ENCODE measurements around the gene RNF13. TPM values are rescaled to one million over a fixed set of nuclear protein-coding genes. Genes with fewer than 3 reads are reported as not detected.

RNF13 gene
- total RNA-seq, 3 donors from 2014 or later, result 52.6 to 85.0 (median 64.9) TPM

DNA sequence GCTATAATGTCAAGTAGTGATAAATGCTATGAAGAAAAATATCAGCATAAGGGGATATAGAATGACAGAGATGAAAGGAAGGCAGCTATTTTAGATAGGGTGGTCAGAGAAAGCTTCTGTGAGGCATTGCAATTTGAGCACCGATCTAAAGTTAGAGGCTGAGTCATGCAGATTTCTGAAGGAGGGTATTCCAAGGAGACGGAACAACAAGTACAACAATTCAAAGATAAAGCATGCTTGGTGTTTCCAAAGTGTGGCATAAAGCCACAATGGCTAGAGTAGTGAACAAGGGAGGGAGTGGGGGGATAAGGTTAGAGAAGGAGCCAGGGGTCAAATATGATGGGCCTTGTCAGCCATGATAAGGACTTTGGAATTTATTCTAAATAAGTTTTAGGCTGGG, 85.8 kb downstream of the RNF13 start:
- ATAC-seq (no peak), DNase-seq (no peak)
- intact Hi-C loops (cut with DNase I, micrococcal nuclease), result no loop called here
- Histone ChIP-seq H3K36me3 (ENCODE audit: low read depth) (no peaks in the 10 kb centered on the region), H3K4me1 (ENCODE audit: low read depth) (no peaks in the 10 kb centered on the region), H3K4me3 (no peak overlapping the region), H3K9me3 (no peaks in the 10 kb centered on the region)
- TF ChIP-seq, protein P1, sequence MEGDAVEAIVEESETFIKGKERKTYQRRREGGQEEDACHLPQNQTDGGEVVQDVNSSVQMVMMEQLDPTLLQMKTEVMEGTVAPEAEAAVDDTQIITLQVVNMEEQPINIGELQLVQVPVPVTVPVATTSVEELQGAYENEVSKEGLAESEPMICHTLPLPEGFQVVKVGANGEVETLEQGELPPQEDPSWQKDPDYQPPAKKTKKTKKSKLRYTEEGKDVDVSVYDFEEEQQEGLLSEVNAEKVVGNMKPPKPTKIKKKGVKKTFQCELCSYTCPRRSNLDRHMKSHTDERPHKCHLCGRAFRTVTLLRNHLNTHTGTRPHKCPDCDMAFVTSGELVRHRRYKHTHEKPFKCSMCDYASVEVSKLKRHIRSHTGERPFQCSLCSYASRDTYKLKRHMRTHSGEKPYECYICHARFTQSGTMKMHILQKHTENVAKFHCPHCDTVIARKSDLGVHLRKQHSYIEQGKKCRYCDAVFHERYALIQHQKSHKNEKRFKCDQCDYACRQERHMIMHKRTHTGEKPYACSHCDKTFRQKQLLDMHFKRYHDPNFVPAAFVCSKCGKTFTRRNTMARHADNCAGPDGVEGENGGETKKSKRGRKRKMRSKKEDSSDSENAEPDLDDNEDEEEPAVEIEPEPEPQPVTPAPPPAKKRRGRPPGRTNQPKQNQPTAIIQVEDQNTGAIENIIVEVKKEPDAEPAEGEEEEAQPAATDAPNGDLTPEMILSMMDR (IDR thresholded peaks at IDR 0.05), result no peak

DNA sequence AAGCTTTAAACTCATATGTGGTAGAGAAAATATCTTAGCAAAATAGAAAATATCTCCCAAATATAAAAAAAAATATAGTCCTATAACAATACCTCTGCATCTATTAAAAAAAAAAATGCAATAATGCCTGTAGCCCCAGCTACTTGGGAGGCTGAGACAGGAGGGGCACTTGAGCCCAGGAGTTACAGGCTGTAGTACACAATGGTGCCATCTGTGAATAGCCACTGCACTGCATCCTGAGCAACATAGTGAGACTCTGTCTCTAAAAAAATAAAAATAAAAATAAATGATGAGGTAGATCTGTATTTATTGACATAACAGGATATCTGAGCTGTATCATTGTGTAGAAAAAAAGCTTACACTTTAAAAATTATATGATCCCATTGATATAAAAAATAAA, 87.3 kb downstream of the RNF13 start:
- ATAC-seq (no peak), DNase-seq (no peak)
- Histone ChIP-seq H3K4me1 (ENCODE audit: low read depth) (no peaks in the 10 kb centered on the region), H3K4me3 (no peak overlapping the region), H3K36me3 (ENCODE audit: low read depth) (no peaks in the 10 kb centered on the region), H3K9me3 (no peaks in the 10 kb centered on the region)
- TF ChIP-seq, protein P1 (IDR thresholded peaks at IDR 0.05), result no peak
- intact Hi-C loops (cut with DNase I, micrococcal nuclease), result no loop called here

DNA sequence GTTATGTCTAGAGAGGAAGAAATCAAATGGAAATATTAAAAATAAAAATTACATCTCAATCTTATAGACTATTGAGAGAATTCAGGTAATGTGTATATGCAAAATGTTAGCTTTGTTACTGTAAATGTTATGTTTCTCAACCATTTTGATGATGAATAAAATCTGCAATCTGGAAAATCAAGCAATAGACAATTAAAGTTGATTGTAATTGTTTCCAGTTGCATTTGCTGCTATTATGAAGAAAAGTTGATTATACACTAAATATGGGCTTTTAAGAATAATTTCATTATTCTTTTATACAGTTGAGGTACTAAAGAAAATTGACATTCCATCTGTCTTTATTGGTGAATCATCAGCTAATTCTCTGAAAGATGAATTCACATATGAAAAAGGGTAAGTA, 88.8 kb downstream of the RNF13 start:
- DNase-seq (no peak), ATAC-seq (no peak)
- intact Hi-C loops (cut with DNase I, micrococcal nuclease), result no loop called here
- Histone ChIP-seq H3K9me3 (no peaks in the 10 kb centered on the region), H3K36me3 (ENCODE audit: low read depth) (no peaks in the 10 kb centered on the region), H3K4me3 (no peak overlapping the region), H3K4me1 (ENCODE audit: low read depth) (no peaks in the 10 kb centered on the region)
- TF ChIP-seq, protein P1 (IDR thresholded peaks at IDR 0.05), result no peak

DNA sequence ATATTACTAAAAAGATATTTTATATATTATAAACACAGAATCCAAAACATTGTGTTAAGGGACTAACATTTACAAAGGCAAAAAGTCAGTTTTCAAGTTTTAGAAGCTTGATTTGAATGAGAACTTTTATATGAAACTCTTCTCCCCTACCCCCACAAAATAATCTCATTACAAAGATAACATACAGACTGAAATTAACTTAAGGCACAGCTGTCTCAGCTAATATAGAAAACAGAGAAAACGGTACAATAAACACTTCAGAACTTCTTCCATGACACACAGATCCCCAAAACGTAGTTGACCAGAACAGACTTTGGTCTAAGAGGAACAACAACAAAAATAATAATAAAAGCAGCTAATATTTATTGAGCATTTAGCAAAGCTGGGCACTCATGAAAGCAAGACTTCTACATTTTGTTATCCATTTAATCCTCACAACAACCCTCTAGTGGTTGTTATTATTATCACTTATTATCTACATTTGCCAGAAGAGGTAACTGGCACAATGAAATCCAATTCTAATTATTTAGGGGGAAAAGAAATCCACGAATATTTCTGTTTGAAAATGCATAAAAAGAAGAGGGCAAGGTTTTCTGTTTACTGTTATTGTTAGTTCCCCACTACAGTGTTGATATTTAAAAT, 89.6 kb downstream of the RNF13 start:
- DNase-seq (no peak), ATAC-seq (no peak)
- no peaks in the 10 kb centered on the region for H3K36me3 ChIP-seq (ENCODE audit: low read depth)
- H3K9me3 ChIP-seq, result no peaks in the 10 kb centered on the region
- TF ChIP-seq, protein P1 (IDR thresholded peaks at IDR 0.05), result no peak
- H3K4me1 ChIP-seq (ENCODE audit: low read depth), result no peaks in the 10 kb centered on the region
- intact Hi-C loops (cut with DNase I, micrococcal nuclease), result no loop called here
- no peak overlapping the region for H3K4me3 ChIP-seq

DNA sequence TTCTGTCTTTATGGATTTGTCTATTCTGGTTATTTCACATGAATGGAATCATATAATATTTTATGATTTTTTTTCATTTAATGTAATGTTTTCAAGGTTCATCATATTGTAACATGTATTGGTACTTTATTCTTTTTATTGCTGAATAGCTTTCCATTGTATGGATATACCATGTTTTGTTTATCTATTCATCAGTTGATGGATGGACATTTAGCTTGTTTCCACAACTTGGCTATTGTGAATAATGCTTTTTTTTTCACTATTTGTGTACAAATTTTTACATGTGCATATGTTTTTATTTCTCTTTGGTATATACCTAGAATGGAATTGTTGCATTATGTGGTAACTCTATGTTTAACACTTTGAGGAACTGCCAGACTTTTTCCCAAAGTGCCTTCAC, 93.0 kb downstream of the RNF13 start:
- Histone ChIP-seq H3K9me3 (no peaks in the 10 kb centered on the region), H3K4me1 (ENCODE audit: low read depth) (no peaks in the 10 kb centered on the region), H3K36me3 (ENCODE audit: low read depth) (no peaks in the 10 kb centered on the region), H3K4me3 (no peak overlapping the region)
- TF ChIP-seq, protein P1 (IDR thresholded peaks at IDR 0.05), result no peak
- DNase-seq (no peak), ATAC-seq (no peak)
- intact Hi-C loops (cut with DNase I, micrococcal nuclease), result no loop called here

Measured in mucosa of descending colon (tissue), 3 donors.